Astrocyte (in vitro differentiated cells and primary cell): ENCODE results near the gene MADCAM1. TPM values are rescaled to one million over a fixed set of nuclear protein-coding genes. Genes with fewer than 3 reads are reported as not detected.

Experiments used
- DNase-seq: peaks from one replicate; pipeline ENCODE4 v3.0.0-alpha.2; 2010; ENCODE audit warnings: low read depth
- FAIRE-seq: peaks from 2 replicates; lab custom pipeline; 2011; peaks lifted over from hg19 to GRCh38; lab: Jason Lieb, UNC
- H2AFZ ChIP-seq: 2 replicates; pipeline ENCODE4 v1.6.0; 2012; ENCODE audit warnings: low read depth, low read length, inconsistent platforms
- H3K27ac ChIP-seq: 2 replicates; pipeline ENCODE4 v1.5.1; 2011; ENCODE audit warnings: low read depth, low read length, inconsistent platforms
- H3K27me3 ChIP-seq: 2 replicates; pipeline ENCODE4 v1.6.0; 2011; ENCODE audit warnings: low read length, inconsistent platforms; ENCODE audit not compliant: insufficient read depth
- H3K36me3 ChIP-seq: 2 replicates; pipeline ENCODE4 v1.5.1; 2011; ENCODE audit warnings: low read length, inconsistent platforms; ENCODE audit not compliant: insufficient read depth
- H3K4me1 ChIP-seq: 2 replicates; pipeline ENCODE4 v1.5.1; 2011; ENCODE audit warnings: low read length, inconsistent platforms; ENCODE audit not compliant: insufficient read depth
- H3K4me2 ChIP-seq: 2 replicates; pipeline ENCODE4 v1.6.0; 2012; ENCODE audit warnings: low read length, inconsistent platforms
- H3K4me3 ChIP-seq: 2 replicates; pipeline ENCODE4 v1.5.1; 2011; ENCODE audit warnings: low read depth, mild to moderate bottlenecking, low read length, inconsistent platforms; ENCODE audit not compliant: insufficient read depth
- H3K79me2 ChIP-seq: 2 replicates; pipeline ENCODE4 v1.6.0; 2012; ENCODE audit warnings: mild to moderate bottlenecking, low read length, inconsistent platforms; ENCODE audit not compliant: insufficient read depth
- H3K9ac ChIP-seq: 2 replicates; pipeline ENCODE4 v1.6.0; 2012; ENCODE audit warnings: mild to moderate bottlenecking, low read length, inconsistent platforms
- H3K9me3 ChIP-seq: 2 replicates; pipeline ENCODE4 v1.5.1; 2012; ENCODE audit warnings: low read depth, mild to moderate bottlenecking, low read length, inconsistent platforms; ENCODE audit not compliant: insufficient read depth
- H4K20me1 ChIP-seq: 2 replicates; pipeline ENCODE4 v1.6.0; 2012; ENCODE audit warnings: low read length, inconsistent platforms; ENCODE audit not compliant: insufficient read depth
- H3K27ac Mint-ChIP-seq: one replicate; pipeline ENCODE4 v1.8.0; 2021; ENCODE audit warnings: mild to moderate bottlenecking, mixed read lengths; ENCODE audit not compliant: unreplicated experiment
- H3K27me3 Mint-ChIP-seq: one replicate; pipeline ENCODE4 v1.8.0; 2021; ENCODE audit warnings: low read depth, mixed read lengths; ENCODE audit not compliant: unreplicated experiment
- H3K36me3 Mint-ChIP-seq: one replicate; pipeline ENCODE4 v1.8.0; 2021; ENCODE audit warnings: low read depth, mixed read lengths; ENCODE audit not compliant: unreplicated experiment
- H3K4me1 Mint-ChIP-seq: one replicate; pipeline ENCODE4 v1.8.0; 2021; ENCODE audit warnings: low read depth, mixed read lengths; ENCODE audit not compliant: unreplicated experiment
- H3K4me3 Mint-ChIP-seq: one replicate; pipeline ENCODE4 v1.8.0; 2021; ENCODE audit warnings: mild to moderate bottlenecking, moderate library complexity, mixed read lengths; ENCODE audit not compliant: unreplicated experiment
- H3K9me3 Mint-ChIP-seq: one replicate; pipeline ENCODE4 v1.8.0; 2021; ENCODE audit warnings: mild to moderate bottlenecking, mixed read lengths; ENCODE audit not compliant: unreplicated experiment
- CTCF ChIP-seq: IDR thresholded peaks from 2 replicates; pipeline ENCODE4 v1.5.1; 2011; ENCODE audit warnings: low read depth, mild to moderate bottlenecking, inconsistent platforms, low read length, moderate library complexity; ENCODE audit not compliant: insufficient read depth
- EZH2 ChIP-seq: IDR thresholded peaks from 2 replicates; pipeline ENCODE4 v1.6.1; 2012; ENCODE audit warnings: mild to moderate bottlenecking, low read length, inconsistent platforms; ENCODE audit not compliant: insufficient read depth
- total RNA-seq: library from RNA; stranded (reverse); gene quantifications from 2 replicates; pipeline ENCODE4 v1.2.1, GENCODE V29; 2021

MADCAM1 gene
- total RNA-seq, 1 donor from 2014 or later, result 0.57 TPM

GRCh38 chr19:452829-453228 lies 43.5 kb upstream of the MADCAM1 start:
- no peaks in the 10 kb centered on the region for H3K27me3 ChIP-seq
- H3K79me2 ChIP-seq, result no peaks in the 10 kb centered on the region
- DNase-seq (no peak), FAIRE-seq (no peak)
- H3K4me2 ChIP-seq, result no peak overlapping the region
- H3K27ac ChIP-seq, result no peak overlapping the region
- no peak overlapping the region for H2AFZ ChIP-seq
- Mint-ChIP-seq H3K4me3 (no peak overlapping the region), H3K9me3 (peaks cover 10% of the 10 kb centered on the region), H3K36me3 (peaks cover 43% of the 10 kb centered on the region), H3K27ac (no peak overlapping the region), H3K27me3 (no peaks in the 10 kb centered on the region), H3K4me1 (no peaks in the 10 kb centered on the region)
- H3K9me3 ChIP-seq, result peaks cover 13% of the 10 kb centered on the region
- H4K20me1 ChIP-seq, result no peaks in the 10 kb centered on the region
- TF ChIP-seq EZH2 (no peak), CTCF (no peak)
- no peaks in the 10 kb centered on the region for H3K36me3 ChIP-seq
- no peak overlapping the region for H3K4me3 ChIP-seq
- no peaks in the 10 kb centered on the region for H3K4me1 ChIP-seq
- H3K9ac ChIP-seq, result no peak overlapping the region

GRCh38 chr19:453606-454005 lies 42.7 kb upstream of the MADCAM1 start:
- H3K27me3 Mint-ChIP-seq, result no peaks in the 10 kb centered on the region
- no peaks in the 10 kb centered on the region for H3K27me3 ChIP-seq
- TF ChIP-seq EZH2 (no peak), CTCF (no peak)
- H3K36me3 Mint-ChIP-seq, result peaks cover 43% of the 10 kb centered on the region
- peaks cover 13% of the 10 kb centered on the region for H3K9me3 ChIP-seq
- peaks cover 10% of the 10 kb centered on the region for H3K9me3 Mint-ChIP-seq
- H3K27ac ChIP-seq, result no peak overlapping the region
- no peak overlapping the region for H3K27ac Mint-ChIP-seq
- no peak overlapping the region for H3K4me2 ChIP-seq
- no peaks in the 10 kb centered on the region for H3K4me1 Mint-ChIP-seq
- H3K9ac ChIP-seq, result no peak overlapping the region
- FAIRE-seq (no peak), DNase-seq (no peak)
- no peak overlapping the region for H3K4me3 ChIP-seq
- H2AFZ ChIP-seq, result no peak overlapping the region
- no peaks in the 10 kb centered on the region for H4K20me1 ChIP-seq
- H3K4me3 Mint-ChIP-seq, result no peak overlapping the region
- no peaks in the 10 kb centered on the region for H3K36me3 ChIP-seq
- no peaks in the 10 kb centered on the region for H3K79me2 ChIP-seq
- no peaks in the 10 kb centered on the region for H3K4me1 ChIP-seq

- Mint-ChIP-seq H3K4me3 (no peak overlapping the region), H3K27ac (no peak overlapping the region)
- FAIRE-seq, result no peak
These were observed 41.1 kb upstream of the MADCAM1 start for GRCh38 chr19:455031-455705.

More at GRCh38 chr19:455031-455705, 41.1 kb upstream of the MADCAM1 start:
- Mint-ChIP-seq H3K4me1 (no peaks in the 10 kb centered on the region), H3K9me3 (peaks cover 10% of the 10 kb centered on the region), H3K27me3 (no peaks in the 10 kb centered on the region), H3K36me3 (peaks cover 46% of the 10 kb centered on the region)
- no peak for DNase-seq
- Histone ChIP-seq H3K4me3 (no peak overlapping the region), H3K4me2 (no peak overlapping the region), H4K20me1 (no peaks in the 10 kb centered on the region), H3K27ac (no peak overlapping the region), H3K9me3 (peaks cover 13% of the 10 kb centered on the region), H3K9ac (no peak overlapping the region), H3K4me1 (peaks cover 5% of the 10 kb centered on the region), H2AFZ (no peak overlapping the region), H3K27me3 (no peaks in the 10 kb centered on the region), H3K79me2 (no peaks in the 10 kb centered on the region), H3K36me3 (no peaks in the 10 kb centered on the region)
- no peak for TF ChIP-seq CTCF
- no peak for TF ChIP-seq EZH2
